HG02588 (cell line): Measurements from ENCODE around the gene ENTREP1.

ENCODE experiments used
- ATAC-seq: cut with Tn5 transposase; IDR thresholded peaks from one replicate; pipeline ENCODE4 v1.9.1; 2021; ENCODE audit warnings: mild to moderate bottlenecking, moderate library complexity; ENCODE audit not compliant: unreplicated experiment

ENTREP1 gene

GRCh38 chr9:69364510-69365150 is 39.6 kb downstream of the ENTREP1 start:
- no peak for ATAC-seq

GRCh38 chr9:69370430-69370829 is 45.4 kb downstream of the ENTREP1 start:
- no peak for ATAC-seq

GRCh38 chr9:69371001-69371400 is 46.0 kb downstream of the ENTREP1 start:
- ATAC-seq: no peak

- no peak for ATAC-seq
These were observed 51.6 kb downstream of the ENTREP1 start for GRCh38 chr9:69376651-69377050.

GRCh38 chr9:69377291-69377690 is 52.3 kb downstream of the ENTREP1 start:
- ATAC-seq: no peak

- no peak for ATAC-seq
These were observed 53.0 kb downstream of the ENTREP1 start for GRCh38 chr9:69377981-69378380.

- no peak for ATAC-seq
These were observed 54.4 kb downstream of the ENTREP1 start for GRCh38 chr9:69379270-69379982.

- no peak for ATAC-seq
These were observed 55.3 kb downstream of the ENTREP1 start for GRCh38 chr9:69380301-69380700.

GRCh38 chr9:69380811-69381210 is 55.8 kb downstream of the ENTREP1 start:
- no peak for ATAC-seq

GRCh38 chr9:69382135-69382534 is 57.1 kb downstream of the ENTREP1 start:
- no peak for ATAC-seq

GRCh38 chr9:69385581-69386033 is 60.6 kb downstream of the ENTREP1 start:
- no peak for ATAC-seq

- no peak for ATAC-seq
These were observed 61.6 kb downstream of the ENTREP1 start for GRCh38 chr9:69386651-69387050.

- ATAC-seq: no peak
These were observed 63.6 kb downstream of the ENTREP1 start for GRCh38 chr9:69388596-69388995.

GRCh38 chr9:69389437-69389995 is 64.5 kb downstream of the ENTREP1 start:
- ATAC-seq: no peak

- no peak for ATAC-seq
These were observed 66.5 kb downstream of the ENTREP1 start for GRCh38 chr9:69391487-69391886.

GRCh38 chr9:69391946-69392345 is 66.9 kb downstream of the ENTREP1 start:
- no peak for ATAC-seq

- ATAC-seq: no peak
These were observed 67.8 kb downstream of the ENTREP1 start for GRCh38 chr9:69392826-69393225.

- ATAC-seq: no peak
These were observed 68.4 kb downstream of the ENTREP1 start for GRCh38 chr9:69393425-69393824.

GRCh38 chr9:69395718-69396117 is 70.7 kb downstream of the ENTREP1 start:
- no peak for ATAC-seq

GRCh38 chr9:69396759-69397158 is 71.7 kb downstream of the ENTREP1 start:
- ATAC-seq: no peak

GRCh38 chr9:69397384-69398214 is 72.6 kb downstream of the ENTREP1 start:
- no peak for ATAC-seq
